H9 (cell line): ENCODE measurements around the gene CCK. TPM values are rescaled to one million over a fixed set of nuclear protein-coding genes. Genes with fewer than 3 reads are reported as not detected.

Source experiments
- DNase-seq: peaks from one replicate; pipeline ENCODE4 v3.0.0-alpha.2; 2017
- H2AFZ ChIP-seq: one replicate; pipeline ENCODE4 v1.6.1; 2013; ENCODE audit warnings: mild to moderate bottlenecking, low read length, control low read depth, moderate library complexity
- H2AK5ac ChIP-seq: 2 replicates; pipeline ENCODE4 v1.6.1; 2013; ENCODE audit warnings: low read length, control low read depth, mixed read lengths; ENCODE audit not compliant: insufficient read length
- H2BK120ac ChIP-seq: one replicate; pipeline ENCODE4 v1.6.1; 2013; ENCODE audit warnings: low read depth, mild to moderate bottlenecking, low read length, control low read depth, inconsistent platforms; ENCODE audit not compliant: poor library complexity, severe bottlenecking
- H2BK12ac ChIP-seq: 2 replicates; pipeline ENCODE4 v1.6.1; 2013; ENCODE audit warnings: low read length, control low read depth, mixed read lengths, low read depth; ENCODE audit not compliant: insufficient read length
- H2BK15ac ChIP-seq: 2 replicates; pipeline ENCODE4 v1.6.1; 2013; ENCODE audit warnings: low read depth, low read length, control low read depth
- H2BK20ac ChIP-seq: one replicate; pipeline ENCODE4 v1.6.1; 2013; ENCODE audit warnings: low read depth, mild to moderate bottlenecking, low read length, control low read depth, inconsistent platforms; ENCODE audit not compliant: poor library complexity, severe bottlenecking
- H2BK5ac ChIP-seq: 2 replicates; pipeline ENCODE4 v1.6.1; 2013; ENCODE audit warnings: low read length, control low read depth, mixed read lengths; ENCODE audit not compliant: insufficient read length
- H3K14ac ChIP-seq: 2 replicates; pipeline ENCODE4 v1.6.1; 2013; ENCODE audit warnings: low read length, control low read depth; ENCODE audit not compliant: insufficient read depth
- H3K18ac ChIP-seq: 2 replicates; pipeline ENCODE4 v1.6.1; 2013; ENCODE audit warnings: low read depth, mild to moderate bottlenecking, mixed read lengths, low read length, control low read depth; ENCODE audit not compliant: insufficient read length
- H3K23ac ChIP-seq: 2 replicates; pipeline ENCODE4 v1.6.1; 2013; ENCODE audit warnings: low read length, control low read depth, mixed read lengths, low read depth; ENCODE audit not compliant: insufficient read length
- H3K23me2 ChIP-seq: 2 replicates; pipeline ENCODE4 v1.6.1; 2013; ENCODE audit warnings: low read depth, mild to moderate bottlenecking, mixed read lengths, low read length, control low read depth; ENCODE audit not compliant: insufficient read length, poor library complexity, severe bottlenecking
- H3K27ac ChIP-seq: 2 replicates; pipeline ENCODE4 v1.5.1; 2013; ENCODE audit warnings: low read length, control low read depth, mixed read lengths, low read depth; ENCODE audit not compliant: insufficient read length
- H3K27me3 ChIP-seq: 2 replicates; pipeline ENCODE4 v1.6.1; 2013; ENCODE audit warnings: low read length, control low read depth, inconsistent platforms; ENCODE audit not compliant: insufficient read depth
- H3K4ac ChIP-seq: 2 replicates; pipeline ENCODE4 v1.6.1; 2013; ENCODE audit warnings: low read depth, mild to moderate bottlenecking, control low read depth, inconsistent platforms, low read length, moderate library complexity
- H3K4me1 ChIP-seq: 2 replicates; pipeline ENCODE4 v1.6.1; 2013; ENCODE audit warnings: low read length, control low read depth, inconsistent platforms; ENCODE audit not compliant: insufficient read depth
- H3K4me2 ChIP-seq: 2 replicates; pipeline ENCODE4 v1.6.1; 2013; ENCODE audit warnings: low read length, control low read depth, mixed read lengths; ENCODE audit not compliant: insufficient read length, insufficient read depth
- H3K56ac ChIP-seq: 2 replicates; pipeline ENCODE4 v1.6.1; 2013; ENCODE audit warnings: low read depth, mild to moderate bottlenecking, mixed read lengths, low read length, control low read depth; ENCODE audit not compliant: insufficient read length
- H3K79me1 ChIP-seq: 2 replicates; pipeline ENCODE4 v1.6.1; 2013; ENCODE audit warnings: low read depth, mild to moderate bottlenecking, moderate library complexity, low read length, control low read depth, inconsistent platforms; ENCODE audit not compliant: insufficient read depth, poor library complexity, severe bottlenecking
- H3K79me2 ChIP-seq: 2 replicates; pipeline ENCODE4 v1.6.1; 2013; ENCODE audit warnings: low read length, control low read depth, inconsistent platforms; ENCODE audit not compliant: insufficient read depth
- H3K9ac ChIP-seq: 2 replicates; pipeline ENCODE4 v1.6.1; 2013; ENCODE audit warnings: low read length, control low read depth, mixed read lengths; ENCODE audit not compliant: insufficient read length; ENCODE audit errors: extremely low read depth
- H3K9me3 ChIP-seq: one replicate; pipeline ENCODE4 v1.6.1; 2013; ENCODE audit warnings: low read depth, low read length, inconsistent platforms; ENCODE audit not compliant: control insufficient read depth
- H3T11ph ChIP-seq: one replicate; pipeline ENCODE4 v1.6.1; 2013; ENCODE audit warnings: mild to moderate bottlenecking, low read length, control low read depth, inconsistent platforms
- H4K20me1 ChIP-seq: one replicate; pipeline ENCODE4 v1.6.1; 2013; ENCODE audit not compliant: control insufficient read depth, insufficient read length, insufficient read depth
- H4K5ac ChIP-seq: 2 replicates; pipeline ENCODE4 v1.6.1; 2013; ENCODE audit warnings: low read depth, mild to moderate bottlenecking, mixed read lengths, low read length, control low read depth; ENCODE audit not compliant: insufficient read length
- H4K8ac ChIP-seq: replicated peaks from 2 replicates; pipeline ENCODE4 v1.6.1; 2013; ENCODE audit warnings: low read length, control low read depth, mixed read lengths, low read depth; ENCODE audit not compliant: insufficient read length
- H4K91ac ChIP-seq: 2 replicates; pipeline ENCODE4 v1.6.1; 2013; ENCODE audit warnings: low read depth, mild to moderate bottlenecking, moderate library complexity, mixed read lengths, low read length, control low read depth; ENCODE audit not compliant: insufficient read length
- H3K27ac Mint-ChIP-seq, 3 experiments: 2 replicates in 2 of 3; 3 replicates in 1 of 3; pipeline ENCODE4 v1.8.0; 2020 to 2021; ENCODE audit warnings: mixed read lengths in 3 of 3, mild to moderate bottlenecking in 1 of 3, moderate library complexity in 1 of 3
- H3K27me3 Mint-ChIP-seq: 2 replicates; pipeline ENCODE4 v1.8.0; 2021; ENCODE audit warnings: low read depth, mild to moderate bottlenecking, moderate library complexity, mixed read lengths
- H3K36me3 Mint-ChIP-seq, 3 experiments: 2 replicates in 2 of 3; 3 replicates in 1 of 3; pipeline ENCODE4 v1.8.0; 2020 to 2021; ENCODE audit warnings: low read depth in 3 of 3, mixed read lengths in 3 of 3; ENCODE audit not compliant: insufficient read depth in 1 of 3
- H3K4me1 Mint-ChIP-seq, 2 experiments: 2 replicates each; pipeline ENCODE4 v1.8.0; 2020; ENCODE audit warnings: mixed read lengths in 2 of 2
- H3K4me3 Mint-ChIP-seq, 2 experiments: 2 replicates in 1 of 2; 3 replicates in 1 of 2; pipeline ENCODE4 v1.8.0; 2020 to 2021; ENCODE audit warnings: mild to moderate bottlenecking in 2 of 2, mixed read lengths in 2 of 2, moderate library complexity in 1 of 2
- H3K9me3 Mint-ChIP-seq, 2 experiments: 2 replicates in 1 of 2; 3 replicates in 1 of 2; pipeline ENCODE4 v1.8.0; 2020; ENCODE audit warnings: mild to moderate bottlenecking in 2 of 2, mixed read lengths in 2 of 2, moderate library complexity in 1 of 2
- WGBS: extraction: QIAGEN DNeasy Blood & Tissue Kit; methylation state at CpG from one replicate; pipeline ENCODE4 v1.1.7; 2013; ENCODE audit warnings: missing lambda C conversion rate, low lambda C conversion rate, mixed read lengths; ENCODE audit not compliant: insufficient read length; ENCODE audit errors: extremely low coverage; 5-methylcytosine and 5-hydroxymethylcytosine counted together
- total RNA-seq: library from RNA; stranded (reverse); gene quantifications from 2 replicates; pipeline ENCODE4 v1.2.1, GENCODE V29; 2021
- TF ChIP-seq, protein P1 (sequence below): fragments of 200-600 bp; sonication (generic); conservative IDR thresholded peaks from 3 replicates; pipeline ENCODE4 v1.8.0; 2021; ENCODE audit warnings: antibody characterized with exemption, mild to moderate bottlenecking

The CCK gene
- total RNA-seq, 1 experiment from 2014 or later, result 0.37 TPM

DNA sequence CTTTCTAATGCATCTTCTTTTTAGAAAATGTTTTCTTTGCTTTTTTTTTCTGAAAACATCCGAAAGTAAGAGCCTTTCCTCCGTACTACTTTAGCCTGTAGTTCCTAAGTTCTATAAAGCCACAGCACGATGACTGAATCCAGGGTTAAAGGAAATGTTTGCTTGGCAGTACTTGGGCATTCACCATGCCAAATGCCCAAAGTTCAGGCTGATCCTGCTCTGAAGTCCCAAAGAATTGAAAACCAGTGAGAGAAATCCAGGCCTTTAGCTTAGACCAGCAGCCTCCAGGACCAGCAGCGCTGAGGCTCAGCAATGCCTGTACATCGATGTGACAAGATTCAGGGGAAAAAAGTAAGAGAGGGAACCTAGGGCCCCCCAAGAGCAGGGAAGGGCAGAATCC lies 35.1 kb downstream of the CCK start:
- H3K14ac ChIP-seq, result no peak overlapping the region
- no peaks in the 10 kb centered on the region for H3K9me3 ChIP-seq
- Mint-ChIP-seq H3K4me1 (peaks cover 19 to 22% of the 10 kb centered on the region in 2 experiments), H3K27me3 (peaks cover 11% of the 10 kb centered on the region), H3K9me3 (peaks cover 0 to 6% of the 10 kb centered on the region in 2 experiments; a peak in 3 of 5 replicates), H3K4me3 (no peak overlapping the region), H3K27ac (no peak overlapping the region), H3K36me3 (no peaks in the 10 kb centered on the region)
- no peak overlapping the region for H4K91ac ChIP-seq
- H3K4ac ChIP-seq, result no peak overlapping the region
- H3K27me3 ChIP-seq, result no peaks in the 10 kb centered on the region
- no peak overlapping the region for H2BK15ac ChIP-seq
- H3T11ph ChIP-seq, result no peak overlapping the region
- H2BK5ac ChIP-seq, result no peak overlapping the region
- H4K5ac ChIP-seq, result no peak overlapping the region
- H3K4me1 ChIP-seq, result no peaks in the 10 kb centered on the region; the same call in 1 of the 2 replicates
- no peaks in the 10 kb centered on the region for H3K79me2 ChIP-seq
- H3K27ac ChIP-seq, result no peak overlapping the region
- WGBS, result no CpG with 5 or more reads among the region's 5 CpGs
- no peak overlapping the region for H3K18ac ChIP-seq
- no peak overlapping the region for H4K8ac ChIP-seq
- no peak overlapping the region for H3K9ac ChIP-seq
- TF ChIP-seq, protein P1, sequence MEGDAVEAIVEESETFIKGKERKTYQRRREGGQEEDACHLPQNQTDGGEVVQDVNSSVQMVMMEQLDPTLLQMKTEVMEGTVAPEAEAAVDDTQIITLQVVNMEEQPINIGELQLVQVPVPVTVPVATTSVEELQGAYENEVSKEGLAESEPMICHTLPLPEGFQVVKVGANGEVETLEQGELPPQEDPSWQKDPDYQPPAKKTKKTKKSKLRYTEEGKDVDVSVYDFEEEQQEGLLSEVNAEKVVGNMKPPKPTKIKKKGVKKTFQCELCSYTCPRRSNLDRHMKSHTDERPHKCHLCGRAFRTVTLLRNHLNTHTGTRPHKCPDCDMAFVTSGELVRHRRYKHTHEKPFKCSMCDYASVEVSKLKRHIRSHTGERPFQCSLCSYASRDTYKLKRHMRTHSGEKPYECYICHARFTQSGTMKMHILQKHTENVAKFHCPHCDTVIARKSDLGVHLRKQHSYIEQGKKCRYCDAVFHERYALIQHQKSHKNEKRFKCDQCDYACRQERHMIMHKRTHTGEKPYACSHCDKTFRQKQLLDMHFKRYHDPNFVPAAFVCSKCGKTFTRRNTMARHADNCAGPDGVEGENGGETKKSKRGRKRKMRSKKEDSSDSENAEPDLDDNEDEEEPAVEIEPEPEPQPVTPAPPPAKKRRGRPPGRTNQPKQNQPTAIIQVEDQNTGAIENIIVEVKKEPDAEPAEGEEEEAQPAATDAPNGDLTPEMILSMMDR, result no peak
- H3K79me1 ChIP-seq, result no peaks in the 10 kb centered on the region
- no peak for DNase-seq
- H2AK5ac ChIP-seq, result no peak overlapping the region
- H2BK20ac ChIP-seq, result no peak overlapping the region
- no peaks in the 10 kb centered on the region for H4K20me1 ChIP-seq
- H3K23me2 ChIP-seq, result no peaks in the 10 kb centered on the region
- H3K23ac ChIP-seq, result no peak overlapping the region
- H3K56ac ChIP-seq, result no peak overlapping the region
- H2BK120ac ChIP-seq, result no peak overlapping the region
- no peak overlapping the region for H3K4me2 ChIP-seq
- H2BK12ac ChIP-seq, result no peak overlapping the region
- no peak overlapping the region for H2AFZ ChIP-seq
